HK-2 (cell line): ENCODE data around the gene ACTMAP.
A peak's percentile ranks its signal among the peaks of the same experiment; 100 is the strongest.
"Not testable (repeated sequence)": the region's sequence is repeated elsewhere in the genome, so short reads cannot be mapped to it uniquely, and the experiment has no call there.

Source experiments
- DNase-seq: peaks from one replicate; pipeline ENCODE4 v3.0.0-alpha.2; 2018; ENCODE audit not compliant: unreplicated experiment

ACTMAP gene

GRCh38 chr19:40743926-40744325 is 6.4 kb downstream of the ACTMAP start:
- DNase-seq, result no peak

DNA sequence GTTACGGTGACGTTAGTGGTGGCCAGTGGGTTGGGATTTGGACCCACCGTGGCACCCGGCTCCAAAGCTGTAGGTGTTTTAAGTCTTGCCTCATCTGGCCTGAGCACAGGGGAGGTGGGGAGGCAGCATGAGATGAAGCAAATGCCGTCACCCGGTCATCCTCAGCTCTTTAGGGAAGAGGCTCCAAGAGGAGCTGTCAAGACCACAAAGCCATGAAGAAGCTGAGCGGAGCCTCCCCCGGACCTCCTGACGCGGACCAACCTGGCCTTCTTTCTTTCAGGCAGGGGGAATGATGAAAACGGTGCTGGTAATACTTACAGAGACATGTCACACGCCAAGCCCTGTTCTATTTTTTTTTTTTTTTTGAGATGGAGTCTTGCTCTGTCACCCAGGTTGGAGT is 7.4 kb downstream of the ACTMAP start:
- no peak for DNase-seq

- DNase-seq, result no peak
Observed at GRCh38 chr19:40742477-40742876, 7.8 kb downstream of the ACTMAP start.

DNA sequence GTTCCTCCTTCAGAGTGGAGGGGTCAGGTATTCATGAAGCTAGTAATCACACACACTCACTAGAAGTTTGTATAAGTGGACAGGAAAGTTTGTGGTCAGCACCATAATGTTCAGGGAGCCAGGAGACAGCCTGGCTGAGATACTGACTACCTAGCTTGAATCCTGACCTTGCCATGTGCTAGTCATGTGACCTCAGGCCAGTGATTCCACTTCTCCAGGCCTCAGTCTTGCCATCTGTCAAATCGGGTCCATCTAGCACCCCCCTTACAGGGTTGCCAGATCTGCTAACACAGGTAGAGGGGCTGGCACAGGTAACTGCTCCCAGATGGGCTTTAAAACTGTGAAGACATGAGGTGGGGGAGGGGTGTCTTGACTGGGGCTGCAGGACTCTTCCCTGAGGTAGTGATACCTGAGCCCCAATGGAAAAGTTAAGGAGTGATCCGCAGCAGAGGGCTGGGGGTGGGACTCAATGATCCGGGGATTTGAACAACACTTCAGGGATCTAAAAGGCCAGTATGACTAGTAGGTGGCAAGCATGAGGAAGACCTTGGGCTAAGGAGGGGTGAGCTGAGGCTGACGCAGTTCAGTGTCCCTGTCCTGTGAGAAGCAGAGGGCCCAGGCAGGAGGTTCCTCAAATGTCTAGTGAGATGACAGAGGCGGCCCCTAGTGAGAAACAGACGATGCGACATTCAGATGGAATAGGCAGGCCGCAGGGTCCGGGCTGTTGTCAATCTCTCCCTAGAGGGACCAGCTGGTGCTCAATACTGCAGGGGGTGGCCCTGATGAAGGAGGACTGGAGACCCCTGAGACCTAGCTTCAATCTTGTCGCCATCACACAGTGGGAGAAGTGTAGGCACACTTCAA is 8.5 kb downstream of the ACTMAP start:
- DNase-seq, result no peak

DNA sequence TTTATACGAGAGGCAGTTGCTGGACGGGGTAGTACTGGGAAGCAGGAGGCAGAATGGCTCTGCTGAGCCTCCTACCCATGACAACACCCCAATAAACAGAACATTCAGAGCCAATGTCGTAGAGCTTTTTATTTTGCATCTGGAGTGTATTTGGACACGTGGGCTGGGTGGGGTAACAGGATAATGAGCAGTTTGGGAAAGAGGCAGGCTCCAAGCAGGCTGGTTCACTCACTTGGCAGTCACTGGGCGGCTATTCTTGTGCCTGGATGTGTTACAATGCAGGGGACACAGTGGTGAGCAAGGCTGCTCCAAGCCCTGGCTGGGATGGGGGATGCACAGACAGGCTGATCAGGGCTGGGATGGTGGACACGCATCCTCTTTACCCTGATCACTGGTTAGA is 9.5 kb downstream of the ACTMAP start:
- no peak for DNase-seq

- DNase-seq, result no peak
Observed at GRCh38 chr19:40739871-40740703, 10.2 kb downstream of the ACTMAP start.

- no peak for DNase-seq
Observed at GRCh38 chr19:40739030-40739839, 11.0 kb downstream of the ACTMAP start.

GRCh38 chr19:40737102-40737644 is 13.1 kb downstream of the ACTMAP start:
- DNase-seq, result no peak

GRCh38 chr19:40736661-40737060 is 13.6 kb downstream of the ACTMAP start:
- no peak for DNase-seq

DNA sequence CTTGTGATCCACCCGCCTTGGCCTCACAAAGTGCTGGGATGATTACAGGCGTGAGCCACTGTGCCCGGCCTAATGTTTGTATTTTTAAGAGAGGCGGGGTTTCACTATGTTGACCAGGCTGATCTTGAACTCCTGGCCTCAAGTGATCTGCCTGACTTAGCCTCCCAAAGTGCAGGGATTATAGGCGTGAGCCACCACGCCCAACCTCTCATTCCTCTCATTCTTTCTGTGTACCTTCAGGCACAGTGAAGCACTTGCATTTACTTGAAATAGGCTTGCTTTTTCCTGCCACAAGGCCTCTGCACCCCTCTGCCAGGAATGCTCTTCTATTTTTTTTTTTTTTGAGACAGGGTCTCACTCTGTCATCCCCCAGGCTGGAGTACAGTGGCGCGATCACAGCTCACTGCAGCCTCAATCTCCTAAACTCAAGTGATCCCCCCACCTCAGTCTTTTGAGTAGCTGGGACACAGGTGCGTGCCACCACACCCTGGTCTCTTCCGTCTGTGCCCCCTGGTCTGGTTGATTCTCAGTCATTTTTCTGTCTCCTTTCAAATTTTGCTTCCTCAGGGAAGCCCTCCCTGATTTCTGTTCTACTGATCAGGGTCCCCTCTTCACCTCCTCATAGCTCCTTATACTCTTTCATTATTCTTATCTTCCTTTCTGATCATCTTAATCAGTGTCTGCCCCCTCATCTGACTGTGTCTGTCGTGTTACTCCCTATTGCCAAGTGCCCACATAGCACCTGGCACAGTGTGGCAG is 15.1 kb downstream of the ACTMAP start:
- DNase-seq, result no peak

GRCh38 chr19:40733149-40733548 is 17.1 kb downstream of the ACTMAP start:
- no peak for DNase-seq

DNA sequence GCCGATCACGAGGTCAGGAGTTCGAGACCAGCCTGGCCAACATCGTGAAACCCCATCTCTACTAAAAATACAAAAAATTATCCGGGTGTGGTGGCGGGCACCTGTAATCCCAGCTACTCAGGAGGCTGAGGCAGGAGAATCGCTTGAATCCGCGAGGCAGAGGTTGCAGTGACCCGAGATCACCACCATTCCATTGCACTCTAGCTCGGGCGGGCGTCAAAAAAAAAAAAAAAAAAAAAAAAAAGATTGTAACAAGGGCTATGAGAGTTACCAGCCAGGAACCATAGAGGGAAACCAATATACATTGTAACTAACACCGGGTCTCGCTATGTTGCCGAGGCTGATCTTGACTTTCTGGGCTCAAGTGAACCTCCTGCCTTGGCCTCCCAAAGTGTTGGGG is 18.0 kb downstream of the ACTMAP start:
- DNase-seq, result not testable (repeated sequence)

- not testable (repeated sequence) for DNase-seq
Observed at GRCh38 chr19:40730065-40730464, 20.2 kb downstream of the ACTMAP start.

GRCh38 chr19:40726279-40726678 is 24.0 kb downstream of the ACTMAP start:
- no peak for DNase-seq

- no peak for DNase-seq
Observed at GRCh38 chr19:40724855-40725254, 25.4 kb downstream of the ACTMAP start.

DNA sequence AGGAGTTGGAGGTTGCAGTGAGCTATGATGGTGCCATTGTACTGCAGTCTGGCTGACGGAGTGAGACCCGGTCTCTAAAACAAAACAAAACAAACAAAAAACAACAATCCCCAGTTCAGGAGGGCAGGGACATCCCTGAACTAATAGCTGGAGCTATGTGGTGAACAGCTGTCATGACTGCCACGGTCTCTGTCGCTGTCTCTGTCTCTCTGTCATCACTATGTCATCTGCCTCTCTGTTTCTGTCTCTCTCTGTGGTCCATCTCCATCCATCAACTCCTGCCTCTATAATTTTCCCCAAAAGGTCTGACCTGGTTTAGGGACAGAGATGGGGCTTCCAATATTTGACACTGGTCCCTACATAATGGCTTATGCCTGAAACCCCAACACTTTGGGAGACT is 26.0 kb downstream of the ACTMAP start:
- DNase-seq, result no peak

DNA sequence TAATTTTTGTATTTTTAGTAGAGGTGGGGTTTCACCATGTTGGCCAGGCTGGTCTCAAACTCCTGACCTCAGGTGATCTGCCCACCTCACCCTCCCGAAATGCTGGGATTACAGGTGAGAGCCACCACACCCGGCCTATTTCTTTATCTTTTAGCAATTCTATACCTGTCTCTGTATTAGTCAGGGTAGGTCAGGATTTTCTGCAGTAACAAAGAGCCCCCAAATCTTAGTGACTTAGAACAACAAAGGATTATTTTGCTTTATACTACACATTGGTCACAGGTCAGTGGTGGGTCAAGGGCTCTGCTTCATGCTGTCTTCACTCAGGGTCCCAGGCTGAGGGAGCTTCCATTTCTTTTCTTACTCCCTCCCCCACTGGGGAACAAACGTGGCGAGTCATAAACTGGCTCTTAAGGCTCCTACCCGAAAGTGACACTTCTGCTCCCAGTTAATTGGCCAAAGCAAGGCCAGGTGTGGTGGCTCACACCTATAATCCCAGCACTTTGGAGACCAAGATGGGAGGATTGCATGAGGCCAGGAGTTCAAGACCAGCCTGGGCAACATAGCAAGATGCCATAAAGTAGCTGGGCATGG is 26.5 kb downstream of the ACTMAP start:
- DNase-seq, result no peak

DNA sequence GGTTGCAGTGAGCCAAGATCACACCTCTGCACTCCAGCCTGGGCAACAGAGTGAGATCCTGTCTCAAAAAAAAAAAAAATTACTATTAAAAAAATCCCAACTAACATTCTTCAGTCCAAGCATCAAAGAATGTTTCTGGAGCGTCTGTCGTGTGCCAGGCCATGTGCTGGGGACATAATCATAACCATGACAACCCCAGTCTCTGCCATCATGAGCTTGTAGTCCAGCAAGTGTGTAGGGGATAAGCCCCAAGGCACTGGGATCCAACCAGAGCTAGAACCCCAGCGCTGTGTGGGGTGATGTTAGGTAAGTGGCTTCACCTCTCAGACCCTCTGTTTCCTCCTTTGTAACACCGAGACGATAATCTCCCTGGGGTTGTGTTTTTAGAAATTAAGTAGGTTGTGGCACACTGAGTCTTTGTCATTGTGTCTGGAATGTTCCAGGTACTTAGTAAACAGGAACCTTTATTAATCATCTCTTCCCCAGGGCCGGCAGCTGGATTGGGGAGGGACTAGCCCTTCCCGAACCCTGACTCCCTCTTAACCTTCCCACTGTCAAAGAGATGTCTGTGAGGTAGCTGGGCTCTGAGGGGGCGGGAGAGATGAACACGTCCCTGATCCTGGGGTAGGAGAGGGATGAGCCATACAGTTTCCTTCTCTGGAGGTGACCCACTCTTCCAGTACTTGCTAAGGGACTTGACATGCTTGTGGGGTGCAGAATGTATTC is 28.2 kb downstream of the ACTMAP start:
- DNase-seq, result no peak

GRCh38 chr19:40721140-40721486 is 29.2 kb downstream of the ACTMAP start:
- no peak for DNase-seq

- DNase-seq, result peak; percentile 13
Observed at GRCh38 chr19:40719414-40719894, 30.8 kb downstream of the ACTMAP start.
